Epithelial cell of esophagus (primary cell): ENCODE data around the gene NVL.

ENCODE experiments used
- DNase-seq: peaks from one replicate; pipeline ENCODE4 v3.0.0; 2010; ENCODE audit warnings: low read depth
- H3K4me3 ChIP-seq: 2 replicates; pipeline ENCODE4 v1.5.1; 2011; ENCODE audit warnings: mild to moderate bottlenecking, low read length, control low read depth
- CTCF ChIP-seq: IDR thresholded peaks from 2 replicates; pipeline ENCODE4 v1.5.1; 2011; ENCODE audit warnings: low read depth, mild to moderate bottlenecking, low read length, control low read depth, inconsistent platforms; ENCODE audit not compliant: insufficient read depth; ENCODE audit errors: missing control alignments

The NVL gene

GRCh38 chr1:224183591-224184312, 146.2 kb downstream of the NVL start:
- H3K4me3 ChIP-seq: peak overlapping the region; percentile 69
- DNase-seq: peak; percentile 47
- no peak for TF ChIP-seq CTCF

GRCh38 chr1:224182866-224183590, 146.9 kb downstream of the NVL start, which contains the start of gene DEGS1:
TSS of gene DEGS1 (plus strand) at chr1:224183240. CDS start at chr1:224183337, 97 bp downstream.
- H3K4me3 ChIP-seq: peak within 1 kb of the TSS; percentile 69
- TF ChIP-seq CTCF: no peak
- peak; percentile 82 for DNase-seq

GRCh38 chr1:224182057-224182865, 147.7 kb downstream of the NVL start:
- DNase-seq: peak; percentile 51
- TF ChIP-seq CTCF: no peak
- H3K4me3 ChIP-seq: peak overlapping the region; percentile 69

- DNase-seq: no peak
- no peak overlapping the region for H3K4me3 ChIP-seq
- no peak for TF ChIP-seq CTCF
Measured at GRCh38 chr1:224181453-224181810, 148.5 kb downstream of the NVL start.

- H3K4me3 ChIP-seq: no peak overlapping the region
- DNase-seq: peak; percentile 34
- TF ChIP-seq CTCF: no peak
Measured at GRCh38 chr1:224180783-224181452, 149.1 kb downstream of the NVL start.

GRCh38 chr1:224178894-224179293, 151.1 kb downstream of the NVL start:
- no peak for DNase-seq
- no peak for TF ChIP-seq CTCF
- H3K4me3 ChIP-seq: no peak overlapping the region
